Vagina (tissue), 2 donors: ENCODE results near the gene WDR87. TPM values are rescaled to one million over a fixed set of nuclear protein-coding genes. Genes with fewer than 3 reads are reported as not detected.
A peak's percentile ranks its signal among the peaks of the same experiment; 100 is the strongest.
"Not testable (repeated sequence)": the region's sequence is repeated elsewhere in the genome, so short reads cannot be mapped to it uniquely, and the experiment has no call there.

Source experiments
- DNase-seq, 2 donors: peaks; one replicate each; pipeline ENCODE4 v3.0.0-alpha.2; 2017; ENCODE audit errors: extremely low spot score in 2 of 2
- H3K27ac ChIP-seq: fragments of 200-600 bp; sonication (generic); one replicate; pipeline ENCODE4 v1.5.1; 2019
- H3K27me3 ChIP-seq: fragments of 200-600 bp; sonication (generic); one replicate; pipeline ENCODE4 v1.5.1; 2019
- H3K36me3 ChIP-seq, 2 donors: fragments of 200-600 bp; sonication (generic); one replicate each; pipeline ENCODE4 v1.5.1; 2017 to 2019
- H3K4me1 ChIP-seq: fragments of 200-600 bp; sonication (generic); one replicate; pipeline ENCODE4 v1.5.1; 2019
- H3K4me3 ChIP-seq, 2 donors: fragments of 200-600 bp; sonication (generic); 1 replicate in 1 of 2; 2 replicates in 1 of 2; pipeline ENCODE4 v1.5.1; 2016 to 2019
- H3K9me3 ChIP-seq: fragments of 200-600 bp; sonication (generic); one replicate; pipeline ENCODE4 v1.5.1; 2019
- POLR2A ChIP-seq, 2 donors: fragments of 450-650 bp; IDR thresholded peaks; one replicate each; pipeline ENCODE4 v1.6.1; 2017; ENCODE audit warnings: antibody characterized with exemption in 2 of 2, mild to moderate bottlenecking in 2 of 2, moderate library complexity in 2 of 2
- POLR2AphosphoS5 ChIP-seq, 2 donors: sonication (generic); formaldehyde crosslinking; IDR thresholded peaks; one replicate each; pipeline ENCODE4 v1.9.0; 2017; ENCODE audit warnings: antibody characterized with exemption in 2 of 2, mild to moderate bottlenecking in 2 of 2, low read depth in 1 of 2; ENCODE audit not compliant: insufficient read depth in 1 of 2
- intact Hi-C: fragments of 100-400 bp; cut with DNase I; formaldehyde crosslinking; loops from one replicate; pipeline ENCODE4 v1.15.1; 2023
- total RNA-seq: library from RNA; depleted of rRNA; stranded (reverse); fragments of >200 nt; gene quantifications from one replicate; pipeline ENCODE4 v1.2.3, GENCODE V29; 2016
- TF ChIP-seq, protein P1 (sequence below), 3 experiments: fragments of 450-650 bp in 2 of 3; fragments of 200-600 bp in 1 of 3; sonication (generic) in 1 of 3; IDR thresholded peaks; one replicate each; pipeline ENCODE4 v1.5.1; 2017 to 2019; ENCODE audit warnings: antibody characterized with exemption in 3 of 3, mild to moderate bottlenecking in 2 of 3, moderate library complexity in 2 of 3

Gene WDR87
- total RNA-seq, 1 donor from 2014 or later = not detected

- Histone ChIP-seq H3K4me3 (no peak overlapping the region), H3K4me1 (no peaks in the 10 kb centered on the region), H3K36me3 (no peaks in the 10 kb centered on the region), H3K27ac (no peak overlapping the region), H3K9me3 (no peaks in the 10 kb centered on the region), H3K27me3 (no peaks in the 10 kb centered on the region)
- no peak for DNase-seq
- intact Hi-C loops = no loop called here
- TF ChIP-seq, protein P1, sequence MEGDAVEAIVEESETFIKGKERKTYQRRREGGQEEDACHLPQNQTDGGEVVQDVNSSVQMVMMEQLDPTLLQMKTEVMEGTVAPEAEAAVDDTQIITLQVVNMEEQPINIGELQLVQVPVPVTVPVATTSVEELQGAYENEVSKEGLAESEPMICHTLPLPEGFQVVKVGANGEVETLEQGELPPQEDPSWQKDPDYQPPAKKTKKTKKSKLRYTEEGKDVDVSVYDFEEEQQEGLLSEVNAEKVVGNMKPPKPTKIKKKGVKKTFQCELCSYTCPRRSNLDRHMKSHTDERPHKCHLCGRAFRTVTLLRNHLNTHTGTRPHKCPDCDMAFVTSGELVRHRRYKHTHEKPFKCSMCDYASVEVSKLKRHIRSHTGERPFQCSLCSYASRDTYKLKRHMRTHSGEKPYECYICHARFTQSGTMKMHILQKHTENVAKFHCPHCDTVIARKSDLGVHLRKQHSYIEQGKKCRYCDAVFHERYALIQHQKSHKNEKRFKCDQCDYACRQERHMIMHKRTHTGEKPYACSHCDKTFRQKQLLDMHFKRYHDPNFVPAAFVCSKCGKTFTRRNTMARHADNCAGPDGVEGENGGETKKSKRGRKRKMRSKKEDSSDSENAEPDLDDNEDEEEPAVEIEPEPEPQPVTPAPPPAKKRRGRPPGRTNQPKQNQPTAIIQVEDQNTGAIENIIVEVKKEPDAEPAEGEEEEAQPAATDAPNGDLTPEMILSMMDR (IDR thresholded peaks at IDR 0.05) = no peak
- TF ChIP-seq POLR2AphosphoS5 (IDR thresholded peaks at IDR 0.05; ENCODE audit: insufficient read depth in 1 of 2, low read depth in 1 of 2) (no peak), POLR2A (IDR thresholded peaks at IDR 0.05) (no peak)
Observed at GRCh38 chr19:37869766-37870340, 36.5 kb downstream of the WDR87 start.

- Histone ChIP-seq H3K36me3 (no peaks in the 10 kb centered on the region), H3K4me1 (no peaks in the 10 kb centered on the region), H3K27ac (no peak overlapping the region), H3K9me3 (no peaks in the 10 kb centered on the region), H3K4me3 (no peak overlapping the region), H3K27me3 (no peaks in the 10 kb centered on the region)
- intact Hi-C loops = no loop called here
- no peak for DNase-seq
- TF ChIP-seq POLR2AphosphoS5 (IDR thresholded peaks at IDR 0.05; ENCODE audit: insufficient read depth in 1 of 2, low read depth in 1 of 2) = peak in 1 of 2 donors; percentile 70
- TF ChIP-seq, protein P1 (IDR thresholded peaks at IDR 0.05) = no peak
Observed at GRCh38 chr19:37867831-37868230, 38.6 kb downstream of the WDR87 start.

GRCh38 chr19:37865930-37866329 is 40.5 kb downstream of the WDR87 start:
- H3K27me3 ChIP-seq, H3K9me3 ChIP-seq, H3K4me1 ChIP-seq, H3K36me3 ChIP-seq, DNase-seq, intact Hi-C loops, H3K27ac ChIP-seq, H3K4me3 ChIP-seq: not testable (repeated sequence)

DNA sequence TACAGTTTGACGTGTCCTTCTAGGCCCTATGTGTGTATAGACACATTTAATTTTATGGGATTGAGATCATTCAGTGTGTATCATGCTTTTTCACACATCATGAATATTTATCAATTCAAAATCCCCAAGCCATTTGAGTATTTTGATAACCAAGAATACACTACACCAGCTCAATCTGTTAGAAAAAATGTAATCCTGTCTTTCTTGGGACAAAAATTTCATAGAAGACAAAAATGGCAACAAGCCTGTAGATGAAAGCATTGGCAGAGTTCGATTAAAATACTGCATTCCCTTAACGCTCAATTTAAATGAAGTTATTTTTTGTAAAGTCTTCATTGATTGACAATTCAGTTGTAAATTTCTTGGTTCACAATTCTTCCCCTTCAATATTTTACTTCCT is 41.9 kb downstream of the WDR87 start:
- H3K36me3 ChIP-seq = no peaks in the 10 kb centered on the region
- intact Hi-C loops = no loop called here
- no peak for TF ChIP-seq POLR2A (IDR thresholded peaks at IDR 0.05)
- TF ChIP-seq, protein P1 (IDR thresholded peaks at IDR 0.05) = no peak
- TF ChIP-seq POLR2AphosphoS5 (IDR thresholded peaks at IDR 0.05; ENCODE audit: insufficient read depth in 1 of 2, low read depth in 1 of 2) = no peak
- H3K27ac ChIP-seq = no peak overlapping the region
- H3K27me3 ChIP-seq = no peaks in the 10 kb centered on the region
- no peaks in the 10 kb centered on the region for H3K4me1 ChIP-seq
- DNase-seq = no peak
- H3K4me3 ChIP-seq = no peak overlapping the region
- H3K9me3 ChIP-seq = no peaks in the 10 kb centered on the region

DNA sequence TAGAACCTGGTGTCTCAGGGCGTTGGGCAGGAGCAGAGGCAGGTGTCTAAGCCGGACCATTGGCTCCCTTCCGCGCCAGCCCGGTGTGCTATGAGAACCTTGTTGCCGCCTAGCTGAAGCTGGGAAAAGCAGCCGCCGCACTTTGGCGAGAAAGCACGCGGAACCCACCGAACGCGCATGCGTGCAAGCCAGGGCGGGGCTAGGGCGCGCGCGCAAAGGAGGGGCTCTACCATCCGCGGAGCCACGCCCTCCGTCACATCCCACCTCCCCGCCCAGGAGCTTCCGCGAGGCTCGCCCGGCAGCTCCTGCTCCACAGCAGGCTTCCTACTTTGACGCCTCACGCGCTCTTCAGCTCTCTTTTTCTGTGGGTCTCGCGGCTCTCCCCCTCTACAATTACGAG is 51.3 kb downstream of the WDR87 start:
- Histone ChIP-seq H3K27me3 (no peaks in the 10 kb centered on the region), H3K9me3 (no peaks in the 10 kb centered on the region), H3K4me1 (no peaks in the 10 kb centered on the region), H3K4me3 (no peak overlapping the region), H3K36me3 (no peaks in the 10 kb centered on the region), H3K27ac (no peak overlapping the region)
- TF ChIP-seq, protein P1 (IDR thresholded peaks at IDR 0.05) = no peak
- no peak for DNase-seq
- intact Hi-C loops = no loop called here

GRCh38 chr19:37845932-37846331 is 60.5 kb downstream of the WDR87 start:
- Histone ChIP-seq H3K27ac (no peak overlapping the region), H3K4me1 (no peaks in the 10 kb centered on the region), H3K9me3 (no peaks in the 10 kb centered on the region), H3K36me3 (no peaks in the 10 kb centered on the region), H3K27me3 (no peaks in the 10 kb centered on the region), H3K4me3 (no peak overlapping the region)
- intact Hi-C loops = no loop called here
- no peak for TF ChIP-seq POLR2AphosphoS5 (IDR thresholded peaks at IDR 0.05; ENCODE audit: insufficient read depth in 1 of 2, low read depth in 1 of 2)
- DNase-seq = no peak

Other genes with a start within 250 kb of the WDR87 start
- gene ZNF607, start 186.8 kb downstream of the WDR87 start, total RNA-seq = 3.2 TPM
- 6.6 TPM for gene ZNF573, start 127.0 kb downstream of the WDR87 start, total RNA-seq
- gene SIPA1L3, start 614 bp upstream of the WDR87 start, total RNA-seq = 13.0 TPM